Measurements from ENCODE around the gene NKRF.

NKRF gene

DNA sequence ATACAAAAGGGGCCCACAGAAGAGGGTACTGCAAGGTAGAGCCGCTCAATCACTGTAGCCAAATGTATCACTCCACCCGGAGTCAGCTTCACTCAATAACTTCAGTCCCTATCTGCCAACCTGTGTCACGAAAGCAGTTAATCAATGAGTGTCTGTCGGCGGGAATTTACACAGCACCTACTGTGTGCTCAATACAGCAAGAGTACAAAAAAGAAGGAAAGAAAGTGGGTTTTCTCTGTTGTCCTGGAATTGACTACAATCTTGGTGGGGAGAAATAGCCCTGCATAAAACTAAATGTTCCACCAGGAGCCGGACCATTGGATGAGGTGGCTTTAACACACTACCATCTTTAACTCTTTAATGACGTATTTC is 780 bp upstream of the NKRF start:
- no peak for DNase-seq (ENCODE audit: low read depth)

- DNase-seq (ENCODE audit: low read depth), result no peak
Measured at GRCh38 chrX:119605464-119606279, 552 bp downstream of the NKRF start.

DNA sequence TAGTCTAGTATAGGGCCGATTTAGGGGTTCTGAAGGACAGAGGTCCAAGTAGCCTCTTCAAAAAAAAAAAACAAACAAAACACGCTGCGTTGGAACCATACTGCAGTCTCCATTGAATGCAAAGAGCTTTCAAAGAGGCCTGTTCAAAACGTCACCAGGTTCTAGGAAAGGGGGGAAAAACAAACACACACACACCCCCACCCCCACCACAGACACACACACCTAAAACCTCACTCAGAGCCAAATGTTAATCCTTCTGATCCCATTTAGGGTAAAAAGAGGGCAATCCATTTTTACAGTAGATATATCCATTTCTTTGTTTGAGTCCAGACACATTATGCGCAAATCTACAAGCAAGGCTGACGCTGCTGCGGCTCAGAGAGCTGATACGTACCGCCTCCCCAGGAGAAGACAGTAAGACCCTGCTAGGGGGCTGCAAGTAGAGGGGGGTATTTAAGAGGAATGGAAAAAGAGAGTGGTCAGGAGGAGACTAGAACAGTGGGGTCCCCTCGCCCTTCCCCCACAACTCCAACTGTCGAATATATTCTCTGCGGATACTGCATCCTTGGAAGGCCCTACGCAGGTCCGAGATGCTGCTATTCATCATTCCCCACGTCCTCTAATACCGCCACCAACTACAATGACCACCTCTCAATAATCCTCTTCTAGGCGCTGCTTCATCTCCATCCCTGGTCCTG is 1.3 kb downstream of the NKRF start:
- DNase-seq (ENCODE audit: low read depth), result no peak

DNA sequence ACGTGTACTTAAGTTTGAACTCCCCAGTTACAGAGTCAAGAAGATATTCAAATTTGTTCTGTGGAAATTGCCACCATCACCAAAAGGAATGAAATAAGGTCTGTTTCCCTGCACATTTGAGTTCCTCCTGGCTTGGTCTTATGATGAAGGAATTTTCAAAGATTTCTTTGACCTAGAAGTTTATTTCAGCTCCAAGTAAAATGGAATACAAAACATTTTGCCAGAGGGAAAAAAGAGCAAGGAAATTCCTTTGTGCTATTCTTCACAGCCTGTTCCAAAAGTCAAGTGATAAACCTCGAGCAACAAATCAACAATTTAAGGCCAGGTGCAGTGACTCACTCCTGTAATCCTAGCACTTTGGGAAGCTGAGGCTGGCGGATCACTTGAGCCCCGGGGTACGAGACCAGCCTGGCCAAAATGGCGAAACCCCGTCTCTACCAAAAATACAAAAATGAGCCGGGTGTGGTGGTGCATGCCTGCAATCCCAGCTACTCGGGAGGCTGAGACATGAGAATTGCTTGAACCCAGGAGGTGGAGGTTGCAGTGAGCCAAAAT is 3.4 kb downstream of the NKRF start:
- no peak for DNase-seq (ENCODE audit: low read depth)

DNA sequence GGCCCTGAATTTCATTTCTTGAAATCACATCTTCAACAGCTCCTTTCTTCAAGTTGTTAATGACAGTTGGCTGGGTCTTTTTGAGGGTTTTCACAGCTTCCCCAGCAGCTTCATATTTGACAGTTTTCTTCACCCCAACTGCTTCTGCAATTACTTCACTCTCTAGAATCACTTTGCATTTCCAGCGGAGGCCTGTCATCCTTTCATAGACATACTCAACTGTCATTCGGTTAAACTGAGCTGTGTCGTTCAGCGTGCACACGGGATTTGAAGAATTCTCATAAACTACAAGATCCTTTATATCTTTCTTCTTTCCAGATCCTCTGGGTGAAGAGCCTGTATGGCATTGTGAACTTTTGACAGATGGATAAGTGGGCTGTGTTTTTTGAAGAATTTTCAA is 16.4 kb downstream of the NKRF start:
- no peak for DNase-seq (ENCODE audit: low read depth)

GRCh38 chrX:119583431-119584059 is 22.7 kb downstream of the NKRF start:
- DNase-seq (ENCODE audit: low read depth), result no peak

DNA sequence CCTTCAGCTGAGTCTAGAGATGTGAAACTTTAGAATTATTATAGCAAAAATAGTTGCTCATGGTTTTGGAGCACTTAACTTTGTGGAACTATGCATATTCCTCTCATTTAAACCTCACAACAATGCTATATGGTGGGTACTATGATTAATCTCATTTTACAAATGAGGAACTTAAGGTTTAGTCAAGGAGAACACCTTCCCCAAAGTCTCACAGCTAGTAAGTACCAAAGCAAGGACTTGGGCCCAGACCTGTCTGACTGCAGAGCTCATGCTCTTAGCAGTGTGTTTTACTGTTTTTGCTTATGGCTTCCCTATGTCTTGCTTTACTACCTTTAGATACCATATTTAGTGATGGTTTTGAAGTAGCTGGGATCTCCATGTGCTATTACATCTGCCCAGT is 26.8 kb downstream of the NKRF start:
- no peak for DNase-seq (ENCODE audit: low read depth)

GRCh38 chrX:119574394-119575266 is 31.6 kb downstream of the NKRF start, which contains the start of gene UBE2A:
UBE2A (plus strand) TSS chrX:119574563; CDS start chrX:119574712, 149 bp downstream.
- DNase-seq (ENCODE audit: low read depth), result peak; percentile 78

DNA sequence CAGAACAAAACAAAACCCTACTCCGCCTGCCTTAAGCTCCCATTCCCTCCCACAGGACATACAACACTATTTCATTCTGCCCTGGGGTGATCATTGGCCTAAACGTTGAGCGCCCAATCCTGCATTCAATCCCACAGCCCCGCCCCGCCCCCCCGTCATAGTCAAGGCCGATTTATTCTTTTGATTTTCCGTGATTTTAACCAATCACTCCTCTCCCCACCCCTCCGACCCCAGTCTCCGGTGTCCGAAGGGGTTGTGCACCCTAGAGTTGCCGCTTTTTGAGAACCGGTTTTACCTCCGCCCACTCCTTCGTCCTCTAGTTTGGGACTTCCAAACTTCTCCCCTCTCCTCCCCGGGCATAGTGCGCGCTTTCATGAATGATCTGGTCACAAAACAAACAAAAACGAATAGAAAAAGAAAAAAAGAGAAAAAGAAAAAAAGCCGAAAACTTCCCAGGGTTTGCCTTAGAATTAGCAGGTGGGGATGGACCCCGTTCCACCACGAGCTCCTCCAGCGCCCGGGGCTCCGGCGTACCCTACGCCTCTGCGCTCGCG is 32.3 kb downstream of the NKRF start:
- no peak for DNase-seq (ENCODE audit: low read depth)

DNA sequence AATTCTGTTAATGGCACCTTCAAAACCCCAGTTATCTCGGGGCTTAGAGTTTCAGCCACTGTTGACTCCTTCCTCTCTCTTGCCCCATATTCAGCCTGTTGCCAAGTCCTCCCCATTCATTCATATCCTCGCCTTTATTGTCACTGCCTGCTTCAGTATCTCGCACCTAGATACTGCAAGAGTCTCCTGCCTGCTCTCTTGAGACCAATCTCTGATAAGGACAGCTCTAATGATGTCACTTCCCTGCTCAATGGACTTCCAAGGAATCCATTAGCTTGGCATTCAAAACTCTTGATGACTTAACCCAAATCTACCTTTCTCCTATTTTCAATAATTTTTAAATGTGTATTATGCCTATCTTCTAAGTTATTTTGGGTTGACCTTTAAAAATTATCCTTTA is 33.0 kb downstream of the NKRF start:
- no peak for DNase-seq (ENCODE audit: low read depth)

- no peak for DNase-seq (ENCODE audit: low read depth)
Measured at GRCh38 chrX:119570351-119570835, 35.8 kb downstream of the NKRF start.

GRCh38 chrX:119565107-119565663 is 41.0 kb downstream of the NKRF start, which contains the start of gene STEEP1:
STEEP1 (minus strand) TSS chrX:119565409; CDS start chrX:119565355, 54 bp downstream.
- DNase-seq (ENCODE audit: low read depth), result peak; percentile 71

DNA sequence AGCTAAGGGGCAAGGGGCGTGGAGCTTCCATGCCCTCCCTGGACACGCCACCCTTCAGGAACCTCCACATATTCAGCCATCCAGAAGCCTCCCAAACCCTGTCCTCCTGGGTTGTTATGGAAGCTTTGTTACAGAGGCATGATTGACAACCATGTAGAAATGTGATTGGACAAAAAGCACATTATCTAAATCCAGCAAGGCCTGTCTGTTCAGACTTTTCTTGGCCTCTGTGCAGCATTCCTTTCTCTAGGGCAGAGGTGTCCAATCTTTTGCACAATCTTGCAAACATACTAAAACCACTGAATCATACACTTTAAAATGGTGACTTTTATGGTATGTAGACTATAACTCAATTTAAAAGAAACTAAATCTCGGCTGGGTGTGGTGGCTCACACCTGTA is 53.7 kb downstream of the NKRF start:
- no peak for DNase-seq (ENCODE audit: low read depth)

- no peak for DNase-seq (ENCODE audit: low read depth)
Measured at GRCh38 chrX:119549327-119550016, 56.8 kb downstream of the NKRF start.

GRCh38 chrX:119541188-119541587 is 65.0 kb downstream of the NKRF start:
- no peak for DNase-seq (ENCODE audit: low read depth)

DNA sequence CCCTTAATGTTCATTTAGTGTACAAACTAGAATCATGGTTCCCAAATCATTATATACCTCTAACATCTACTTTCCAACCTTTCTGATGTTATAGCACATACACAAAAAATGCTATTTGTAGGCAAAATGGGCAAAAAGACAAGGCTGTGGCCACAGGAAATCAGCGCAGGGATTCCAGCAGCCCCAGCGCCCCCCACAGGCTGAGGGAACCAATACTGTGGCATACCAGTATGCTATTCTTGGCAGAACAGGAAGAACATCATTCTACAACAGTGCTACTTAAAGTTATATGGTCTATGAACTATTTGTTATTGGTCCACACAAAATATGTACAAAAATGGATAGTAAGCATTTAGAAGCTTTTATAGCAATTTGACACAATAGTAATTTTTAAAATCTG is 66.4 kb downstream of the NKRF start:
- DNase-seq (ENCODE audit: low read depth), result no peak
